ENCODE measurements around the gene ECT2L. TPM values are rescaled to one million over a fixed set of nuclear protein-coding genes. Genes with fewer than 3 reads are reported as not detected.

ECT2L gene
- not detected in 2 replicates for total RNA-seq (2014; rRNA removed; shearing (Covaris generic))

DNA sequence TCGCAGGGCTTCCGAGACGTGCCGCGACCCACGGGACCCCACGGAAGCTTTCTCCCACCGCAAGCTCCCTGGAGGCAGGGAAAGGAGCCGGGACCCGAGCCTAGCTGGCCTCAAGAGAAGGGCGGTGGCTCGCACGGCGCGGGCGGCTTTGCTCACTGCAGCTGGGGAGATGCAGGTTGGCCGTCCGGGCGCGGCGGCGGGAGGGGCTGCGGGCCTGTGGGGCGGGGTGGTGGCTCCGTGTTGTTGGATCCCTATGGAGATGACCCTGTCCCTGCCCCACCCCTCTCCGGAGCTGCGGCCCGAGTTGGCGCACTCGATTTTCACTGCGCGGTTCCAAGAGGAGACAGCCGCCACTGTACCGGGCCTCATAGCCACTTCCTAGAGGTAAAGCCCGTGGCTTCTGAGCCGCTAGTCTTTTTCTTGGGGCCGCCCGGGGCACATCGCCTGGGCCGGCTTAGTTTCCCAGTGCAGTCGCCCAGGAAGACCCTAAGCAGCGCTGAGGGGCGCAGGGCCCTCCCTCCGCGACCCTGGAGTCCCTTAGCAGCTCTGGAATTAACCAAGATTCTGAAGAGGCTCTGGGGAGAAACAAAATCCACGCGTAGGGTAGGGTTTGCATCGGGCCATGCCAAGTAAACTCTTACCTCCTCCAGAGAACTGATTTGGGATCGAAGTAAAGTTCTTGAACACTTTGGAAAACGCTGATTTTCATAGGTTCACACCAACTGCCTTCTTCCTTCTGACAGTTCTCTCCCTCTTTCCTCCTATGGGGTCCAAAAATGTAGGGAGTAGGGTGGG, at the start of gene ECT2L:
Gene ECT2L, plus strand, starts transcription at position 279 of the 795 bp plus-strand sequence. CDS start 17,188 bp downstream, outside the sequence.
- peak; percentile 68 for DNase-seq (ENCODE audit: low read depth)

DNA sequence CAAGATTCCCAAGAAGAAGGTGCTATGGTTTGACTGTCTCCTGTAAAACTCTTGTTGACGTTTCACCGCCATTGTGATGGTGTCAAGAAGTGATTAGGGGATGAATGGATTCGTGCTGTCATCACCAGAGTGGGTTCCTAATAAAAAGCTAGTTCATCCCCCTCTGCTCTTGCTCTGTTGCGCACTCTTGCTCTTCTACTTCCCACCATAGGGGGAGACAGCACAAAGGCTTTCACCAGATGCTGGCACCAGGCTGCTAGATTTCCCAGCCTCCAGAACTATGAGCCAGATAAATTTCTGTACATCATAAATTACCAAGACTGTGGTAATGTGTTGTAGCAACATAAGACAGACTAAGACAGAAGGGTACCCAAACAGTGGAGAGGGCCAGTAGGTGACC, 43.9 kb upstream of the ECT2L start:
- no peak for DNase-seq (ENCODE audit: low read depth)

- no peak for DNase-seq (ENCODE audit: low read depth)
These were observed 38.8 kb upstream of the ECT2L start for GRCh38 chr6:138757136-138757535.

- DNase-seq (ENCODE audit: low read depth): peak; percentile 54
These were observed 29.8 kb upstream of the ECT2L start for GRCh38 chr6:138765896-138766655.

- DNase-seq (ENCODE audit: low read depth): no peak
These were observed 26.7 kb upstream of the ECT2L start for GRCh38 chr6:138769102-138769676.

DNA sequence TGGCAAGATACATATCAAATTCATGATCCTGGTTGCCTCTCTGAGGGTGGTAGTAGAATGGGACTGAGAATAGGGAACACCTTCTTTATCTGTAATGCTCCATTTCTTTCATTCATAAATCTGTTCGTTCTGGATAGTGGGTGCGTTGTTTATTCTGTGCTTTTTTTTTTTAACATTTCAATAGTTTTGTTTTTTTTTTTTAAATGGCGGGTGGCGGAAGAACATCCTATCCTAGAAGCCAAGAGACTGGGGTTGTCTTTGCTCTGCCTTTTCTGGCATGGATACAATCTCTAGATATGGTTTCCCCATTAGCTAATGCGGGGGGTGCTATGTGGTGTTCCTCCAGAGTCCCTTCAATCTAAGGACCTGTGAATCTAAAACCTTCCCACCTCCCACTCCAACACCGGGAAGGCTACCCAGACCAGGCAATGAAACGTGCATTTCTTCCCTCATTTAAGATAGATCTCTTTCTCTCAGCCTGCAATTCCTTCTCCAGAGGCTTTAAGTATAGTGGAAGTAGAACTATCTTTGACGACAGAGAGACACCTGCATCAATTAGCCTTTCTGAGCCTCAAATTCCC, 23.2 kb upstream of the ECT2L start:
- peak; percentile 27 for DNase-seq (ENCODE audit: low read depth)

GRCh38 chr6:138773177-138774091, 22.5 kb upstream of the ECT2L start, which contains the start of gene CCDC28A:
Gene CCDC28A (plus strand): TSS chr6:138773769. CDS start chr6:138776121, 2,352 bp downstream.
- DNase-seq (ENCODE audit: low read depth): peak; percentile 97

- DNase-seq (ENCODE audit: low read depth): peak; percentile 12
These were observed 21.5 kb upstream of the ECT2L start for GRCh38 chr6:138774370-138774769.

GRCh38 chr6:138776659-138777058, 19.2 kb upstream of the ECT2L start:
- no peak for DNase-seq (ENCODE audit: low read depth)

- no peak for DNase-seq (ENCODE audit: low read depth)
These were observed 17.6 kb upstream of the ECT2L start for GRCh38 chr6:138778331-138778730.

DNA sequence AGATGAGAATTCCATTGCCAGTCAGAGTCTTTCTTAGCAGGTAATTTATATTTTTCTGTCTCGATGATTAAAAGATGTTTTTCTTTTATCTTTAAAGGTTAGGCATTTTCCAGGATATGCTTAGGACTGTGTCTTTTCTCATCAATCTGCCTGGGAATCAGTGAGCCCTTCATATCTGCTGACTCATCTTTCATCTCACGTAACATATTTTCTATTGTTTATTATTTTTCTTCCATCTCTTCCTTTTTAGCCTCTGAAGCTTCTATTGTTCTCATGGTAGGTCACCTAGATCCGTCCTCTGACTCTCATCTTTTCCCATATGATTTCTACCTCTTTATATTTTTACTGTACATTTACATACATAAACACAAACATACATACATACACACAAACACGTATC, 13.6 kb upstream of the ECT2L start:
- no peak for DNase-seq (ENCODE audit: low read depth)

- DNase-seq (ENCODE audit: low read depth): no peak
These were observed 10.8 kb upstream of the ECT2L start for GRCh38 chr6:138785079-138785478.

- DNase-seq (ENCODE audit: low read depth): no peak
These were observed 9.9 kb upstream of the ECT2L start for GRCh38 chr6:138785980-138786379.

DNA sequence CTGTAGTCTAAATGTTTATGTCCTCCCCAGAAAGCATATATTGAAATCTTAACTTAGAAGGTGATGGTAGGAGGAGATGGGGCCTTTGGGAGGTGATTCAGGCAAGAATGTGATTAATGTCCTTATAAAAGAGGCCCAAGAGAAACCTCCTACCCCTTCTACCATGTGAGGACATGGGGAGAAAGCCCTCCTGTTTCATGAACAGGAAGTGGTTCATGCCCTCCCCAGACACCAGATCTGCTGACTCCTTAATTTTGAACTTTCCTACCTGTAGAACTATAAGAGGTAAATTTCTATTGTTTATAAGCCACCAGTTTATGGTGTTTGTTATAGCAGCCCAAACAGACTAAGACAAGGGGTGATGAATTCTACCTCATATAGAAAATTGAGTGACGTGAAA, 8.7 kb upstream of the ECT2L start:
- no peak for DNase-seq (ENCODE audit: low read depth)

GRCh38 chr6:138796771-138797170, 884 bp downstream of the ECT2L start:
- no peak for DNase-seq (ENCODE audit: low read depth)

DNA sequence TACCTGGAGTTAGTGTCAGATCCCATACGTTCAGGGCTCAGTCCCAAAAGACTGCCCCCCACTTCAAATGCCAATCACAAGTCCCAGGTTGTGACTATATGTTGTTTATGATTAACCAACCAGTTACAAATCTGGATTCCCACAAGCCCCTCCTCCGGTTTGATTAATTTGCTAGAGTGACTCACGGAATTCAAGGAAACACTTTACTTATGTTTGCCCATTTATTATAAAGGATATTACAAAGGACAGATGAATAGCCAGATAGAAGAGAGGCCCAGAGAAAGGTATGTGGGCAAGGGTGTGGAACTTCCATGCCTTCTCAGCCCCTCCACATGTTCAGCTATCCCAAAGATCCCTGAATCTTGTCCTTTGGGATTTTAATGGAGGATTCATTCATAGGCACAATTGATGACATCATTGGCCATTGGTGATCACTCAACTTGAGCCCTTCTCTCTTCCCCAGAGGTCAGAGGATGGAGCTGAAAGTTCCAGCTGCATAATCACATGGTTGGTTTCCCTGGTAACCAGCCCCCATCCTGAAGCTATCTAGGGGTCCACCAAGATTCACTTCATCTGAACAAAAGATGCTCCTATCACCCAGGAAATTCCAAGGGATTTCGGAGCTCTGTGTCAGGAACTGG, 2.0 kb downstream of the ECT2L start:
- no peak for DNase-seq (ENCODE audit: low read depth)

DNA sequence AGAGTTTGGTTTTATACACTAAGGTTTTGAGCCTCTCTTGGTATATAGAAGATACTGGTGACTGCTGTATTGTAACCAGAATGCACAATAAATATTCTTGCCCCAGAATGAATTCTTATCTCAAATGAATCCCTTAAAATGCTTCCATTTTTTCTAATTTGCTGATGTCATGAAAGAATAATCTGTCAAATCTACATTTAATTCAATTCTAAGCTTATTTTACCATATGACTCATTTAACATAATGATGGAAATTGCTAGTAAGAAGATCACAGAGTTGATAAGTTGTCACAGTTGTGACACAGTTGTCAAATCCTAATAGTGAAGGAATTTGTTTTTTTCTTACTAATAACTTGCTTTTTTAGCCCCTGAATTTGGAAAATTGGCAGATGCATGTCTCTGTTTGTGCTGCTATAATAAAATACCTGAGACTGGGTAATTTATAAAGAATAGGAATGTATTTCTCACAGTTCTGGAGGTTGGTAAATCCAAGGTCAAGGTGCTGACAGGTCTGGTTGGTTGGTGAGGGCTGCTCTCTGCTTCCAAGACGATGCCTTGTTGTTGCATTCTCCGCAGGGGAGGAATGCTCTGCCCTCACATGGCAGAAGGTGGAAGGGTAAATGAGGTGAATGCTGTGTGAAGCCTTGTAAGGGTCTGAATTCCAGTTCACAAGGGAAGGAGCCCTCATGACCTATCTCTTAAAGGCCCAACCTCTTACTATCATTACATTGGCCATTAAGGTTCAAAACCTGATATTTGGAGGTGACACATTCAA, 4.7 kb downstream of the ECT2L start:
- peak; percentile 37 for DNase-seq (ENCODE audit: low read depth)

- DNase-seq (ENCODE audit: low read depth): no peak
These were observed 7.4 kb downstream of the ECT2L start for GRCh38 chr6:138803331-138803730.

DNA sequence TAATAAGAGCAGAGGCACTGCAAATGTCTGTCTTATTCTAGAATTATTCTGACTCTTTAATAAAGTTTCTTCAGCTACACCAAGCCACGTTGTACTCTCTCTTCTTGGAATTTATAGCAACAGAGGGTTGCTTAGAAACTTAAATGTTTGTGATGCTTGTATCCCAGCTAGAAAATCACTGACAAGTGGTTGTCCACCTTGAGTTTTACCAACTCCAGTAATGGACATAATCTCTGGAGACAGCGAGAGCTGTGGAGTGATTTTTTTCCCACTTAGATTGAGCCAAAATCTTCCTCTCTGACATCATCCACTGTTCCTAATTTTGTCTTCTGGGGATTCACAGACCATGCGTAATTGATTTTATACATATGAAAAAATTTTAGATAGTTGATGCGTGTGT, 8.0 kb downstream of the ECT2L start:
- DNase-seq (ENCODE audit: low read depth): no peak
